Measurements from ENCODE around the gene FAM50B.

DNA sequence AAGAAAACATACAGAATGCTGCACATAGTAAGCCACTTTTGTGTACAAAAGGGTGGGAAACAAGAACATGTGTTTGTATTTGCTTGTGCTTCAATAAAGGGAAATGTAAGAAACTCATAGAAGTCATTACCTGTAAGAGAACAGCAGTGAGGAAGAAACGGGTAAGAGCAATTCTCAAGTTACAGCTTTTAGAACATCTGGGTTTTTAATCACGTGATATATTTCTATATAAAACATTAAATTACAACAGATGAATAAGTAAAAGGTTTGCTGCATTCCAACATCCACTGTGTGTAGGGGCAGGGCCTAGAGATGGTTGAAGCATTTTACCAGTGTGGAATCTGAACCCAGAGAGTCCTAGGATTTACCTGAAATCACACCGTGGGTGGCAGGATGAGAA, 36.6 kb upstream of the FAM50B start:
- TF ChIP-seq, protein P1, sequence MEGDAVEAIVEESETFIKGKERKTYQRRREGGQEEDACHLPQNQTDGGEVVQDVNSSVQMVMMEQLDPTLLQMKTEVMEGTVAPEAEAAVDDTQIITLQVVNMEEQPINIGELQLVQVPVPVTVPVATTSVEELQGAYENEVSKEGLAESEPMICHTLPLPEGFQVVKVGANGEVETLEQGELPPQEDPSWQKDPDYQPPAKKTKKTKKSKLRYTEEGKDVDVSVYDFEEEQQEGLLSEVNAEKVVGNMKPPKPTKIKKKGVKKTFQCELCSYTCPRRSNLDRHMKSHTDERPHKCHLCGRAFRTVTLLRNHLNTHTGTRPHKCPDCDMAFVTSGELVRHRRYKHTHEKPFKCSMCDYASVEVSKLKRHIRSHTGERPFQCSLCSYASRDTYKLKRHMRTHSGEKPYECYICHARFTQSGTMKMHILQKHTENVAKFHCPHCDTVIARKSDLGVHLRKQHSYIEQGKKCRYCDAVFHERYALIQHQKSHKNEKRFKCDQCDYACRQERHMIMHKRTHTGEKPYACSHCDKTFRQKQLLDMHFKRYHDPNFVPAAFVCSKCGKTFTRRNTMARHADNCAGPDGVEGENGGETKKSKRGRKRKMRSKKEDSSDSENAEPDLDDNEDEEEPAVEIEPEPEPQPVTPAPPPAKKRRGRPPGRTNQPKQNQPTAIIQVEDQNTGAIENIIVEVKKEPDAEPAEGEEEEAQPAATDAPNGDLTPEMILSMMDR (IDR thresholded peaks at IDR 0.05 in 4 of 5, conservative IDR thresholded peaks at IDR 0.05 in 1 of 5), result no peak
- TF ChIP-seq POLR2A (IDR thresholded peaks at IDR 0.05), result no peak

All from gastrocnemius medialis (tissue), 4 donors.